Inflammatory macrophage treated with lipopolysaccharide for 4 hours (primary cell): ENCODE data around the gene PLCH1.
A peak's percentile ranks its signal among the peaks of the same experiment; 100 is the strongest.

ENCODE experiments used
- DNase-seq: peaks from one replicate; pipeline ENCODE4 v3.0.0-alpha.2; 2020

The PLCH1 gene

GRCh38 chr3:155676252-155676981, 68.5 kb downstream of the PLCH1 start:
- no peak for DNase-seq

- DNase-seq, result no peak
These were observed 69.8 kb downstream of the PLCH1 start for GRCh38 chr3:155675094-155675493.

GRCh38 chr3:155673421-155673820, 71.5 kb downstream of the PLCH1 start:
- DNase-seq, result no peak

- DNase-seq, result no peak
These were observed 74.5 kb downstream of the PLCH1 start for GRCh38 chr3:155670335-155670734.

- no peak for DNase-seq
These were observed 76.9 kb downstream of the PLCH1 start for GRCh38 chr3:155667988-155668387.

- peak; percentile 23 for DNase-seq
These were observed 79.8 kb downstream of the PLCH1 start for GRCh38 chr3:155664925-155665695.

GRCh38 chr3:155663467-155664212, 81.2 kb downstream of the PLCH1 start:
- DNase-seq, result no peak

- DNase-seq, result no peak
These were observed 83.1 kb downstream of the PLCH1 start for GRCh38 chr3:155661760-155662159.

GRCh38 chr3:155661042-155661441, 83.8 kb downstream of the PLCH1 start:
- no peak for DNase-seq

- DNase-seq, result no peak
These were observed 86.1 kb downstream of the PLCH1 start for GRCh38 chr3:155658671-155659261.

GRCh38 chr3:155658006-155658405, 86.9 kb downstream of the PLCH1 start:
- no peak for DNase-seq

- no peak for DNase-seq
These were observed 87.7 kb downstream of the PLCH1 start for GRCh38 chr3:155657161-155657560.

GRCh38 chr3:155656466-155656865, 88.4 kb downstream of the PLCH1 start:
- DNase-seq, result no peak

GRCh38 chr3:155651489-155652218, 93.2 kb downstream of the PLCH1 start:
- no peak for DNase-seq

- DNase-seq, result no peak
These were observed 96.8 kb downstream of the PLCH1 start for GRCh38 chr3:155648013-155648591.

- DNase-seq, result no peak
These were observed 97.7 kb downstream of the PLCH1 start for GRCh38 chr3:155647206-155647605.

GRCh38 chr3:155646669-155647068, 98.2 kb downstream of the PLCH1 start:
- DNase-seq, result no peak

- peak; percentile 3 for DNase-seq
These were observed 98.7 kb downstream of the PLCH1 start for GRCh38 chr3:155646128-155646527.

GRCh38 chr3:155643581-155644165, 101.2 kb downstream of the PLCH1 start:
- no peak for DNase-seq

GRCh38 chr3:155641956-155642355, 102.9 kb downstream of the PLCH1 start:
- DNase-seq, result no peak

GRCh38 chr3:155640098-155640497, 104.8 kb downstream of the PLCH1 start:
- no peak for DNase-seq
